Cortex of kidney (tissue), 1 donor: ENCODE measurements around the gene RABEP1.

Source experiments
- DNase-seq: peaks from one replicate; lab custom pipeline; 2025; lab: John Stamatoyannopoulos, UW

The RABEP1 gene

DNA sequence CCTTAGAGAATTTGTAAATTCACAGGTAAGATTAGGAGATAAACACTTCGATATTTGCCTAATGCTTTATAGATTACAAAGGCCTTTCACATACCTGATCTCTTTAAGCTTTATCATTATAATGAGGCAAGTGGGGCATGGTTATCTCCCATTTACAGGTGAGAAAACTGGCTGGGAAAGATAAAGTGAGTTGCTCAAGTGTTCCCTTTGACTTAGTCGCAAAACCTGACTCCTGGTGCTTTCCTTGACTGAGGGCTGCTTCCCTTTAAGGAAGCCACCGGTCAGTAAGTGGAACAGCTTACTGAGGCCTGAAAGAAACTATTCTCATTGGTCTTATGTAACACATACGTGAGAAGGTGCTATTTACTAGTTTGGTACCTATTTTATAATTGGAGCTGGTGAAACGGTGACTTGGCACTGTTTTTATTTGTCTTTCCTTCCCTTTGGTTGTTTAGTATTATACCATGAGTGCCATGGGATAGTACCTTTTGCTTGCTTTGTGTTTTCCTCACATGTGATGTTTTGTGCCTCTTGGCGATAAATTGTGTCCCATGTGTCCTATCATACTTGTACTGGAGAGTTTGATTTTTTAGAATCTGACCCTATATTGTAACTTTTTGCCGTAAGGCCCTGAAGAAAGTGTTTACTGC is 80.2 kb downstream of the RABEP1 start:
- DNase-seq, result no peak

DNA sequence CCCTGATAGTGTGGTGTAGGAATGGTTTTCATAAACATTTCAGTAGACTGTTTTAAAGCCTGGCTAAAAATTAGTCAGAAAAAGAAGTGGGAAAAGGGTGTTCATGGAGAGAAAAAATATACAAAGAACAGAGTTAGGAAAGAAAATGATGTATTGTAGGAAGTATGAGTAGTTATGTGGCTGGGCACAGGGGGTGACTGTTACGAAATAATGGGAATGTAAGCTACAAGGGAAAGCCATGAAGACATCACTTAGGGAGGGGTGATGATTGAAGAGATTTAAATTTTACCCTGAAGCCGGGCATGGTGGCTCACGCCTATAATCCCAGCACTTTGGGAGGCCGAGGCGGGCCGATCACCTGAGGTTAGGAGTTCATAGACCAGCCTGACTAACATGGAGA is 82.1 kb downstream of the RABEP1 start:
- no peak for DNase-seq

DNA sequence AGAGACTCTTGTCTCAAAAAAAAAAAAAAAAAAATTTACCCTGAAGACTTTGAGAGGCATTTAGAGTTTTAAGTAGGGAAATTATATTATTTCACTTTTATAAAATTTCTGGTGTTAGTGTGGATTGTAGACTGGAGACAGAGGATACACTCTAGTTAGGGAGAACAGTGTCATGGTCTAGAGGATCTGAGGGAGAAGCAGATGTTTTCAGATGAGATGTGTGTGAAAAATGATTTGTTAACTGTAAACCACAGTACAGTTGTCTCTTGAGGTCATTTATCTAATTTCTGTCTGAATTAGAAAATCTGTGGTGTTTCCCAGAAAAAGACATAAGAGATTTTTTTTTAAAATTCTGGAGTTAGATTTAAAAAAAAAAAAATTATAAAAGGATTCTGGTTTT is 82.6 kb downstream of the RABEP1 start:
- DNase-seq, result no peak

DNA sequence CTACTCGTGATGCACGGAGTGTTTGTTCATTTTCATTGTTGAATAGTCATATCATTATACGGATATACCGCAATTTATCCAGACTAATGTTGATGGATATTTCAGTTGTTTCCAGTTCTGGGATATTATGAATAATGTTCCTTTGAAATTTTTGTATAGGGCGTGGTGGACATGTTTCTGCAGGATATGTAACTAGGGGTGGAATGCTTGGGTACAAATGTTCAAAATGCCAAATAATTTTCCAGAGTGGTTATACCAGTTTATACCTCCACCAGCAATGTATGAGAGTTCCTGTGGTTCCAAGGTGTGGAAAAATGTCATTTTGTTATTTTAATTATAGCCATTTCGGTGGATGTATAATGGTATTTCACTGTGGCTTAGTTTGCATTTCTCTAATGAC is 83.7 kb downstream of the RABEP1 start:
- DNase-seq, result no peak

DNA sequence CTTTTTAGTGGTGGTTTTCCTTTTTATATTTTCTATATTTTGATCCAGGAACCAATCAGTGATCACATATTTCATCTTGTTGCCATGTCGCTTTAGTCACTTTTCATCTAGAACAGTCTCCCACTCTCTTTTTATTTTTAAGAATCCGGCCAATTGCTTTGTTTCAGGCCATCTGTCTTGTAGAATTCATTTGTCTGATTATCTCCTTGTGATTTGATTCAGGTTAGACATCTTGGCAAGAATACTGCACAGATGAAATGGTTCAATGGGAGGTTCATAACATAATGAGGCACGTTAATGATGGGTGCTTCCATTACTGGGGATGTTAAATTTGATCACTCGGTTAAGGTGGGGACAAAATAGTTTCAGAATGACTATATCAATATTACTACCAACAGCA is 88.3 kb downstream of the RABEP1 start:
- no peak for DNase-seq

DNA sequence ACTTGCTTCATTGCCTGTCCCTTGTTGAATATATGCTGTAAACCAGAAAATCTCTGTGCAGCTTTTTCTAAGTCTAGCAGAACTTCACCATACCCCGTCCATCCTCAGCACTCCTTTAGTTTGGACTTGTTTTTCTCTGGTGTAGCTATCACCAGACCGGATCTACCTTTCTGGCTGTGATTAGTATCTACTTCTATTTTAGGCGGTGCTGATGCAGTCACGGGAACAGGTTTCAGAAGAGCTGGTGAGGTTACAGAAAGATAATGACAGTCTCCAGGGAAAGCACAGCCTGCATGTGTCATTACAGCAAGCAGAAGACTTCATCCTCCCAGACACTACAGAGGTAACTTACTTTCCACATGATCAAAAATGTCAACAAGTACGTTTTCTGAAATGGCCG is 91.0 kb downstream of the RABEP1 start:
- DNase-seq, result no peak

DNA sequence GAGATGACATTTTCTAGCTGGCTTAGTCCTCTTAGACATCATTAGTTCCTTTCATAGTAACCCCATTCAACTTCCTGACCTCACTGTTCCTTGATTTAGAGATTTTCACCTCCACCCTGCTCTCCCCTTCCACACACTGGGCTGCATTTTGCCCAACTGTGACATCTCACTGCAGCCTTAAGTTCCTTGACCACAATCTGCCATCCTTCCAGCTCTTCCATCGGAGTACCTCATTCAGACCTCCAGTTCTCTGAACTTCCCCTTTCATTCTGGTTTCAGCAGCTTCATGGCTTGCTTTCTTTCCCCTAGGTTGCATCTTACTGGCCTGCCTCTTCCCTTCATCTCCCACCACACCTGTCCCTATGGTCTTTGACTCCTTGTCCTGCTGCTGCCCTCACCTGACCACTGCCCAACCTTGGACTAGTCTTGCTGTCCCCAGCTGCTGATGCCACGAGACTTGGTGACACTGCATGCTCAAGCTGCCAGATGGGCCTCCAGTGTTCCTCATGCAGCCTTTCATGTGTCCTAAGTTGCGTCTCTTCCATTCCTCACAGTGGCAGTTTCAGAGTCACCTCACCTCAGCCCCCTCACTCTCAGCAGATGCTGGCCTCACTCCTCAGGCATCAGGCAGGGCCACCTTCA is 96.6 kb downstream of the RABEP1 start:
- no peak for DNase-seq

DNA sequence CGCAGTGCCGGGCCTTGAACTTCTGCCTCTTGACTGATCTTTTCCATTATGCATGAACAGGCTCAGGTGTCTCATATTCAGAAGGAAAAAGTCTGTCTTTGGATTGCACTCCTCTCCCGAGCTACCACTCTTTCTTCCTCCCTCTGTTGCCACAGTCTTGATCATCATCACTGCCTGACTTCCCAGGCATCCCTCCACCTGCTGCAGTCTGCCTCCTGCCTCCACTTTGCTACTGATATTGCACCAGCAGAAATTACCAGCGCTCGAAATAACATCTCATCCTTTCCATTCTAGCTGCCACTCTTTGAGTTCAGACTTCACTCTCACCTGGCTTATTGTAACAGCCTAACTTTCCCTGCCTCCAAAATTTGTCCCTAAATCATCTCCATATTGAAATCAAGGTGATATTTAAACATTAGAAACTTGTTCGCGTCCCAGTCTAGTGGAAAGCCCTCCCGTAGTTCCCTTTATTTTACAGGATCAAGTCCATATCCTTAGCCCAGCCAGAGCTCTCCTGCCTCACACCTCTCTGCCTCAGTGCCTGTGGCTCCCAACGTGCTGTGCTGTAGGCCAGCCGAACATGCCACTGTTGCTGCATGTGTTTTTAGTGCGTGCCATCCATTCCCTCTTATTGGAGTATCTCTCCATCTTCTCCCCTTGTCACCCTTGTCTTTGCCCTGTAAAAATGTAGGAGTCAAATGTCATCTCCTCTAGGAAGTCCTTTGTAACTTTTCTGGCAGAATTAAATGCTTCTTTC is 97.4 kb downstream of the RABEP1 start:
- no peak for DNase-seq

DNA sequence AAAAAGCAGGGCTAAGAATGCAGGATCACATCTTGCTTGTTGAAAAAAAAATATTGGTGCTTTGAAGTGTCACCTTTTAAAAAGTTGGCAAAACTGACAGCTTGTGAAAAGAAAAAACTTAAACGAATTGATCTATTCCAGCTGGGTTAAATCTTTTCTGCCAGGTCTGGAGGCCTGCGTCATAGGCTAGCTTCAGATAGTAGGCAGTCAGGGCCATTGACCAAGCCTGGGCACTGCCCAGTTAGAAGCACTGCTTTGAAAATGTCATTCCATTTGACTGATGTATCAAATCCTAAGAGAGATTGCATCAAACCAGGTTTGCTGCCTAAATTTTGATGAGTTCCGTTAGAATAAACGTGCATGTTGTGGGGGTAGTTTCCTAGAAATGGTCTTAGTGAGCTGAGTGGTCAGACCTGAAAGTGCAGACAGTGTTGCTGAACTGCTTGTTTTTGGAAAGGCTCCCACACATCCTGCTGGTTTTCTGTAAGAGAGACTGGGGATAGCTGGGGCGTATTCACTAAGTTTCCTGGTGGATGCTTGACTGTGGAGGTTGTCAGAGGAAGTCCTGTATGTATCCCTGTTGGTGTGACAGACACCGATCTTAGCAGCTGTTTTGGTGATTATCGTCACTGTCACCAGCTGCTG is 98.5 kb downstream of the RABEP1 start:
- no peak for DNase-seq

DNA sequence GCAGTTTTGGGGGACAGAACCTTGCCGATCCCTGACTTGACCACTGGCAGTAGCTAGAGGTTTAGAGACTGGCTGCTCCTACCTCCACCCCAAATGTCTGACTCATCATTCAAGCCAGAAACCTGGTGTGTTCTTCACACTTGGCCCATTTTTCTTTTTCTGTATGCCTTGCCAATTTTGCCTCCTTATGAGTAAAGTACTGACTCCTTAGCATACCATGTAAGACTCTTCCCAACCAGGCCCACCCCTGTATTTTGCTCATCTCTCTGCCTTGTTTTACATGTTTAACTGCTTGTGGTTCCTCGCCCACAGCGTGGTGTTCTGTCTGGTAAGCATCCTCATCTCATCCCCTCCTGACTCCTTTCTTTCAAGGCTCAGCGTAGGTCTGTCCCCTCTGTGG is 99.5 kb downstream of the RABEP1 start:
- DNase-seq, result no peak

DNA sequence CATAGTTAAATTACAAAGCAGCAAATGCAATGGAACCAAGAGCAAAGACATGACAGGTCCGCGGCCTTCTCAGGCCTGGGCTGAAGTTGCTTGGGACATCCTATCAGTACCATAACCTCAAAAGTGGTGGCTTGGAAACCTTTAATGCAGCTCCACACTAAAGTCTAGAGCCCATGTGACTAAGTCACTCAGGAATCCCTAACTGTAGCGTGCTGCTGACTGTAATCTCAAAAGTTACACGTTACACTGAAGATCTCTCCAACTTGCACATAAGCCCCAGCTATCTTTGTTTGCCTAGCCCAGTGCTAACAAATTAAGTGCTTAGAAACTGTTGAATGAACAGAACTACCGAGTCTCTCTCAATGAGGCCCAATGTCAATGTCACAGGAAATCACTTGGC is 109.6 kb downstream of the RABEP1 start:
- no peak for DNase-seq

DNA sequence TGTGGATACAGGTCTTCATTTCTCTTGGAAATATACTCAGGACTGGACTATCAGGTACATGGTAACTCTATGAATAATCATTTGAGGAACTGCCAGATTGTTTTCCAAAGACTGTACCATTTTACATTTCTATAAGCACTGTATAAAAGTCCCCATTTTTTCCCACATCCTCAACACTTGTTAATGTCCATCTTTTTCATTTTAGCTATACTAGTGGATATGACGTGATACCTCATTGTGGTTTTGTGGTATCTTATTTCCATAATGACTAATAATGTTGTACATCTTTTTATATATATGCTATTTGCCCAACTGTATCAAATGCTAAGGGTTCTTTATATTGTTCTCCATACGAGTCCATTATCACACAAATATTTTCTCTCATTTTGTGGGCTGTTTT is 114.5 kb downstream of the RABEP1 start:
- DNase-seq, result no peak

DNA sequence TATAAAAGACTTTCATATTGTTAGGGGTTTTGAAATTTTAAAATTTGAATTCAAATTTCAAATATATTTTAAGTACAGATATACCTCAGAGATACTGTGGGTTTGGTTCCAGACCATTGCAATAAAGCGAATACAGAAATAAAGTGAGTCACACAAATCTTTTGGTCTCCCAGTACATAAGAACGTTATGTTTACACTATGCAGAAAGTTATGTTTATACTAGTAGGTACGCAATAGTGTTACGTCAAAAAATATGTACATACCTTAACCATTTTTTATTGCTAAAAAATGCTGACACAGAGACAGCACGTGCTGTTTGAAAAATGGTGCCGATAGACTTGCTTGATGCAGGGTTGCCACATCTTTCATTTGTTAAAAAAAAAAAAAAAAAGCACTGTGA is 117.7 kb downstream of the RABEP1 start:
- DNase-seq, result no peak

DNA sequence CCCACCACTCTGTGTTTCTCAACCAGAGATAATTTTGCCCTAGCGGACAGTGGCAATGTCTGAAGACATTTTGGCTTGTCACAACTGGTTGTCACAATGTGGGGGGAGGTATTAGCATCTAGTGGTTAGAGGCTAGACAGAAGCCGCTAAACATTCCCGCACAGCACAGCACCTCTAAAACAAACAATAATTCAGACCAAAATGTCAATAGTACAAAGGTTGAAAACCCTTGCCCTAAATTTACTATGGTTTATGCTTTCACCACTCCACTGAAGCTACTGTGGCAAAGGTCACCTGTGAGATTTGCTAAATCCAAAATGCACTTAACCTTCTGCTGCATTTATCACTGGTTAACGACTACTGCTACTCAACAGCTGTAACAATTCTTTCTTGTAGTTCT is 123.3 kb downstream of the RABEP1 start:
- no peak for DNase-seq

DNA sequence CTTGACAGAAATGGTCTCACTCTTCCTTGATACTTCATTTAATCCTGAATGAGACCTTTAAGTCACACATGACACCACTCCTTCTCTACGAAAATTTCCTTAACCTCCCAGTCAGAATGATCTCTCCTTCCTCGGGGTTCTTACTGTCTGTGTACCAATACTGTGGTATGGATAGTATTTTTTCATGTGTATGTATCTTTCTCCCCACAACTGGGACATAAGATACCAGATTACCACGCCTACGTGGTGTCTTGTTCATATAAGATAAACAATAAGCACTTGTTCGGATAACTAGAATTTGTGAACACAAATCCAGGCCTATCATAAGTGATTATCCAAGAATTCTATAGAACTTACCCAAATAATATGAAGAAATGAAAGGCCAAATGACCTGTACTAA is 126.1 kb downstream of the RABEP1 start:
- DNase-seq, result no peak

DNA sequence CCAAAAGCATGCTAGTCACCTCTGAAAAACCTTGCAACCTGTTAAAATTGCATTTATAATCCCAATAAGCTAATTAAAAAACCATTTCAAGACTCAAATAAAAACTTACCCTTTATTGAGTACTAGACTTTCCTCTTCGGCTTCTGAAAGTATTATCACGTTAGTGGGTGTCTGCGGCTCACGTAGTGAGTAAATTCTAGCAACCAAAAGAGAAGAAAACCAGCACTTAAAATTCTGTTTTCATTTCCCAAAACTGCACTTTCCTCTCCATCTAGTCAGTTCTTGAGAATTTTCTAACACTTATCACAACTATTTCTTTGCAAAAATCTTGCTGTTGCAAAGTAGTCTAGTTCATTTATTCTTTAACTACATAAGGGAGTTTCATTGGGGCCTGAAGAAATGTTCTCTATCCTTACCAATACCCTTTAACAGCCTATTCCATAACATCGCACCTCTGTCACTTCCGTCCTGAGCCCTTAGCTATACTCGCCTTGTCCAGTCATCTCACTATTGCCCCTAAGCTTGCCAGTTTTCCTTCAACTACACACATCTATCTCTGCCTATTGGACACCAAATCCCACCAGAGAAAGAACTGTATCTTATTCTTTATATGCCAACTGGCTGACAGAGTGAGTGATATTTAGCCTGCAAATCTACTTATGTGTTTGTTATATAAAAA is 128.6 kb downstream of the RABEP1 start:
- no peak for DNase-seq

DNA sequence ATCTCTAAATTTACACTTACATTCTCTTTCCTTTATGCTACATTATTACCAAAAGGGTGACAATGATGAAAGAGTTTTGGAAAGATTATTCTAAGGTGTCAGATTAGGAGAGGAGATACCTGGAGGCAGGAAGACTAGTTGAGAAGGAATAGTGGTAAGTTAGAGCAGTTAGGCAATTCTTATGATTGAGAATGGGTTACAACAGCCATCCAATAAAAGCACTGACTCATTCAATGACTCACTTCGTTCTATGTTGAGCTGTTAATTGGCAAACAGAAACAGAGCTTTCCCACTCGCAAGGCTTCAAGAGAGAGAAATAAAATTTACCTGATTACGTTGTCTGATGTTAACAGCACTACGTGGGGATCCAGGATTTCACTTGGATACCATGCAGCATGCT is 131.6 kb downstream of the RABEP1 start:
- DNase-seq, result no peak

DNA sequence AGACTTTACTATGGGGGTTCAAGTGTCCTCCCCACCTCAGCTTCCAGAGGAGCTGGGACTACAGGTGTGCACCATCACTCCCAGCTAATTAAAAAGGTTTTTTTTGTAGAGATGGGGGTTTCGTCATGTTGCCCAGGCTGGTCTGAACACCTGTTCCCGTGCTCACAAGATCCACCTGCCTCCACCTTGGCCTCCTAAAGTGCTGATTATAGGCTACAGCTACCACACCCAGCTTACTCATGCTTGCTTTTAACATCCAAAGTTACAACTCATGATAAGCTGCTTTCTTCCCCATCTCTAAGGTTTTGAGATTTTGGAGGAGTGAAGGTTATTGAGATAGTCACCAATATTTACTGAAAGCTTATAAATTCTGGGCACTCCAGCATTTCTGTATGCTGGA is 134.8 kb downstream of the RABEP1 start:
- DNase-seq, result no peak

DNA sequence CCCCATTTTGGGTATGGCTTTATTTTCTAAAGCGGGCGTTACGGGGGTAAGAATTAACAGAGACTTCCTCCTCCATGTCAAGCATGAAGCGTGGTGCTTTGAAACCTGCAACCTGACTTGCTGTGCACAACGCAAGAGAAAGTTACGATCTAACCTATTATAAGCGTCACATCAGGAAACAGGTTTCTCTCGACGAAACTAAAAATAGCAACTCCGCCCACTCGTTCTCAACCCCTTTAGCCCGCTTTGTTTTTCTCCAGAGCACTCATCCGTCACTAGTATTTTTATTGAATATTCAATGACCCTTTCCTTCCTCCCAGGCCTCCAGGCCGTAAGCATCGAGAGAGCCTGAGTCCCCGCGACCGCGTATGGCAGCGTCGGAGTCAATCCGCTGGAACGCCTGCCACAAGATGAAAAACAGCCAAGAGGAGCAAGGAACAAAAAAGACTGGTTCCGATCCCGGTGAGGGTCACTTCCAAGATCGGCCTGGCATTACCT is 136.8 kb downstream of the RABEP1 start:
- DNase-seq, result no peak

DNA sequence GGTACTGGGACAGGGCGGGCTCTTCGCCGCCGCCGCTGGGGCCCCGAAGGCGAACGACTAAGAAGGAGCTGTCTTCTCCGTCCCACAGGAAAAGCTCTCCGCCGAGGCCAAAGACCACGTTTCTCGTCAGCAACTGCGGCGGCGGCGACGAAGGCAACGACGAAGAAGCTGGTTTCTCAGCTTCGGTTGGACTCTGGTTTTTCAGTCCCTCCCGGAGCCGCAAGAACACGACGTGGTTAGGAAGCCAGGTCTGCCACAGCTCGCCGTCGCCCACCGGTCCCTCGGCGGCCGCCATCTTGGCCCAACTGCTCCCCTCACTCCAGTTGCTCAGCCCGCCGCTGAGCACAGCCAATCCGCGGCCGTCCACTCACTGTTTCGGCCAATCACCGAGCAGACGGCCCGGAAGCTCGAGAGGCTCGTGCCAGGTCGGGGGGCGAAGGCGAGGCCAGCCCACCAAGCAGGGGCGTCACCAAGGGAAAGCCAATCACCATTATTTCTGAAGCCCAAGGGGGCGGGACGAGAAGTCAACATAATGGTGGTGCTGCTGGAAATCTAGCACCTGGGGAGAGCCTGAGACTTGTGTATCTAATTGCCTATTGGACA is 137.4 kb downstream of the RABEP1 start, which contains the start of gene NUP88:
NUP88 (minus strand) TSS at position 307 of the 603 bp plus-strand sequence; CDS start at position 295, 12 bp downstream.
- DNase-seq, result peak; percentile 97

DNA sequence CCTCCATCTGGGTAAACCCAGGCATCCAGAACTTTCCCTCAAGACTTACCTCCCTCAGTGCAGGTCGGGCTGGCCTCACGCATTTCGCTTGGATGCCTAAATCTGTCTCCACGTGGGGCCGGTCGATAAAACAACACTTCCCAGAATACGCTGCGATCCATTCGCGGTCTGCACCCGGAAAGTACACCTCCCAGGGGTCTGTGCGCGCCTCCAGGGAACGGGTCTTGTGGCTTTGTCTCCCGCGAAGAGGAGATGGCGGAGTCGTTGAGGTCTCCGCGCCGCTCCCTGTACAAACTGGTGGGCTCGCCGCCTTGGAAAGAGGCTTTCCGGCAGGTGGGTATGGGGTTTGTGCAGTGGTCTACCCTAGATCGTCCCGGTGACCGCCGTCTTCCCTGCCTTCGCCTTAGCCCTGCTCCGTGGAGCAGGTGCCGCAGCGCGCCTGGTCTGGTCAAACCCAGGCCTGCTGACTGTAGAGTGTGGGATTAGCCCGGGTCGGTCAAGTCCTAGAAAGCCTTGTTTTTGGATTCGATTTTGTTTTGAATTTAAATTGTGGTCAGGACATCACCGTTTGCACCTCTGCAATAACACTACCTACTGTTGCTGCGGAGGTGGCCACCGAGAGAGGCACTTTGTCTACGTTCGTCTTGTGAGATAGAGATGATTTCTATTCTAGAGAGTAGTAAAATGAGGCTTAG is 138.0 kb downstream of the RABEP1 start, which contains the start of gene RPAIN:
RPAIN (plus strand) TSS at position 224 of the 695 bp plus-strand sequence; CDS start at position 253, 29 bp downstream.
- DNase-seq, result no peak
